ENCODE results near the gene TMEM209. TPM values are rescaled to one million over a fixed set of nuclear protein-coding genes. Genes with fewer than 3 reads are reported as not detected.
"Not testable (repeated sequence)": the region's sequence is repeated elsewhere in the genome, so short reads cannot be mapped to it uniquely, and the experiment has no call there.

Gene TMEM209
- total RNA-seq, 2 donors from 2014 or later: 18.6 to 21.8 TPM

DNA sequence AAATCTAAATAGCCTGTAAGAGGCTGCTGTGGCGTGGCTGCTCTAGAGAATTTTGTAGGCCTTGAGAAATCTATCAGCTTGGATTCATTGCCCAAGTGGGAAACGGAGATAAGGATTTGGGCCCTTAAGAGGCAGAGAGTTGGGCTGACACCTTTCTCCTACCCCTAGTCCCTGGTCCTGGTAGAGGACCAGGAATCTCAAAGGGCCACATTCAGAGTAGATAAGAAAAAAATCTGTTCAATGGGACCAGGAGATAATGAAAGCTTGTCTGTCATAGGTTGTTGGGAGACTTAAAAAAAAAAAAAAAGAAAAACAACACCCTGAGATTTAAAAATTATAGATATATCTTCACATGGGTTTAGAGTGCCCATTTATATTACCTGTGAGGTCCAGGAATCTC lies 17.8 kb downstream of the TMEM209 start:
- peaks cover 4% of the 10 kb centered on the region for H3K36me3 ChIP-seq

DNA sequence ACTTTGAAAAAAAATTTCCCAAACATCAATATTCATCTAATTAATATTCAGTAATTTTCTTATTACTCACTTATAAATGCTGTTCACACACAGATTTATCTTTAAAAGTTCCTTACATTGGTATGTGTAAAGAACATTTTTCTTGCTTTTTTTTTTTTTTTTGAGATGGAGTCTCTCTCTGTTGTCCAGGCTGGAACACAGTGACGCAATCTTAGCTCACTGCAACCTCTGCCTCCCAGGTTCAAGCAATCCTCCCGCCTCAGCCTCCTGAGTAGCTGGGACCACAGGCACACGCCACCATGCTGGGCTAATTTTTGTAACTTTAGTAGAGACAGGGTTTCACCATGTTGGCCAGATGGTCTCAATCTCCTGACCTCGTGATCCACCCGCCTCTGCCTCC lies 20.9 kb downstream of the TMEM209 start:
- H3K4me3 ChIP-seq; H3K27me3 ChIP-seq; H3K27ac ChIP-seq; H3K9ac ChIP-seq (ENCODE audit: low read depth in 2 of 2, low read length in 2 of 2); DNase-seq; intact Hi-C loops (cut with DNase I); H3K4me1 ChIP-seq; H3K9me3 ChIP-seq: not testable (repeated sequence)
- peaks cover 12% of the 10 kb centered on the region for H3K36me3 ChIP-seq

More for the DNA sequence above, 17.8 kb downstream of the TMEM209 start:
- no peak for DNase-seq
- TF ChIP-seq, protein P1, sequence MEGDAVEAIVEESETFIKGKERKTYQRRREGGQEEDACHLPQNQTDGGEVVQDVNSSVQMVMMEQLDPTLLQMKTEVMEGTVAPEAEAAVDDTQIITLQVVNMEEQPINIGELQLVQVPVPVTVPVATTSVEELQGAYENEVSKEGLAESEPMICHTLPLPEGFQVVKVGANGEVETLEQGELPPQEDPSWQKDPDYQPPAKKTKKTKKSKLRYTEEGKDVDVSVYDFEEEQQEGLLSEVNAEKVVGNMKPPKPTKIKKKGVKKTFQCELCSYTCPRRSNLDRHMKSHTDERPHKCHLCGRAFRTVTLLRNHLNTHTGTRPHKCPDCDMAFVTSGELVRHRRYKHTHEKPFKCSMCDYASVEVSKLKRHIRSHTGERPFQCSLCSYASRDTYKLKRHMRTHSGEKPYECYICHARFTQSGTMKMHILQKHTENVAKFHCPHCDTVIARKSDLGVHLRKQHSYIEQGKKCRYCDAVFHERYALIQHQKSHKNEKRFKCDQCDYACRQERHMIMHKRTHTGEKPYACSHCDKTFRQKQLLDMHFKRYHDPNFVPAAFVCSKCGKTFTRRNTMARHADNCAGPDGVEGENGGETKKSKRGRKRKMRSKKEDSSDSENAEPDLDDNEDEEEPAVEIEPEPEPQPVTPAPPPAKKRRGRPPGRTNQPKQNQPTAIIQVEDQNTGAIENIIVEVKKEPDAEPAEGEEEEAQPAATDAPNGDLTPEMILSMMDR (IDR thresholded peaks at IDR 0.05): no peak
- no peaks in the 10 kb centered on the region for H3K27me3 ChIP-seq
- H3K4me3 ChIP-seq: no peak overlapping the region
- no peak overlapping the region for H3K27ac ChIP-seq
- H3K9ac ChIP-seq (ENCODE audit: low read depth in 2 of 2, low read length in 2 of 2): no peak overlapping the region
- H3K9me3 ChIP-seq: no peaks in the 10 kb centered on the region
- intact Hi-C loops (cut with DNase I): no loop called here
- no peaks in the 10 kb centered on the region for H3K4me1 ChIP-seq

DNA sequence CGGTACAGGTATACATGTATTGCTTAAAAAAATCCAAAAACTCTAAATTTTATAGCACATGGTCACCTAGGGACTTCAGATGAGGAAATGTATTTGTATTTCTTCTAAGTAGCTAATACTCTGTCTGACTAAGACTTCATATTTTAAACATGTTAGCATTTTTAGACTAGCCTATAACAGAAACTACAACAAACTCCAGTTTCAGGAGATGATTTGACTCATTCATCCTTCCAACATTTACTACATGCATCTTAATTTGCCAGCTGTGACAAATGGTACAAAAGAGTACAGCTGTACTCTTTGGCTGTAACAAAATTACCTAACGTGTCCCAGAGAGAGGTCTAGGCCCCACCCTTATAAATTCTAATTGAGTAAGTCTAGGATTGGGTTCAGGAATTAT lies 22.2 kb downstream of the TMEM209 start:
- Histone ChIP-seq H3K36me3 (peaks cover 12% of the 10 kb centered on the region), H3K4me3 (no peak overlapping the region), H3K9ac (ENCODE audit: low read depth in 2 of 2, low read length in 2 of 2) (no peak overlapping the region), H3K27ac (no peak overlapping the region), H3K27me3 (no peaks in the 10 kb centered on the region), H3K9me3 (no peaks in the 10 kb centered on the region), H3K4me1 (no peaks in the 10 kb centered on the region)
- intact Hi-C loops (cut with DNase I): no loop called here
- no peak for DNase-seq
- TF ChIP-seq, protein P1 (IDR thresholded peaks at IDR 0.05): no peak

DNA sequence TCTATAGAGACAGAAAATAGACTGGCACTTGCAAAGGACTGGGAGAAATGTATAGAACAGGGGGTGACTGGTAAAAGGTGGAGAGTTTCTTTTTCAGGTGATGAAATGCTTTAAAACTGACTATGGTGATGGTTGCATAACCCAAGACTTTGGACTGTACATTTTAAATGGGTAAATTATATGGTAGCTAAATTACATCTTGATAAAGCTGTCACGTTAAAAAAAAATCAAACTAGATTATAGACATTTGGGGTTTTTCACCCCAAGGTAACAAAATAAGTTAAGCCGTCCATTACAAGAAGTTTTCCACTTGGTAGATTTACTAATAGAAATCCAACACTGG lies 24.0 kb downstream of the TMEM209 start:
- Histone ChIP-seq H3K4me3 (no peak overlapping the region), H3K4me1 (no peaks in the 10 kb centered on the region), H3K27me3 (no peaks in the 10 kb centered on the region), H3K27ac (no peak overlapping the region), H3K36me3 (peaks cover 12% of the 10 kb centered on the region), H3K9ac (ENCODE audit: low read depth in 2 of 2, low read length in 2 of 2) (no peak overlapping the region), H3K9me3 (no peaks in the 10 kb centered on the region)
- intact Hi-C loops (cut with DNase I): no loop called here
- TF ChIP-seq, protein P1 (IDR thresholded peaks at IDR 0.05): no peak
- DNase-seq: no peak

DNA sequence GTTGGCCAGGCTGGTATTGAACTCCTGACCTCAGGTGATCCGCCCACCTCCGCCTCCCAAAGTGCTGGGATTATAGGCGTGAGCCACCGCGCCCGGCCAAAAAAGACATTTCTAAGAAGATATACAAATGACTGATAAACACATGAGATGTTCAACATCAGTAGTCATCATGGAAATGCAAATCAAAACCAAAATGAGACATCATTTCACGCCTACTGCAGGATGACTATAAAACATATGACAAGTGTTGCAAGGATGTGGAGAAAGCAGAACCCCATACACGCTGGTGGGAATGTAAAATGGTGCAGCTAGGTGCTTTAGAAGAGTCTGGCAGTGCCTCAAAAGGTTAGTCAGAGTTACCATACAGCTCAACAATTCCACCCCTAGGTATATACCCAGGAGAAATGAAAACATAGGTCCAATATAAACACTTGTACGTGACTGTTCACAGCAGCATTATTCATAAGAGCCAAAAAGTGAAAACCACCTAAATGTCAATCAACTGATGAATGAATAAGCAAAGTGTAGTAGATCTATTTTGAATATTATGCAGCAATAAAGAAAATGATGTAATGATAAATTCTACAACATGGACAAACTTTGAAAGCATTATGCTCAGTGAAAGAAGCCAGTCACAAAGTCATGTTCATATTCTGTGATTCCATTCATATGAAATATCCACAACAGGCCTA lies 24.5 kb downstream of the TMEM209 start:
- no peaks in the 10 kb centered on the region for H3K27me3 ChIP-seq
- H3K36me3 ChIP-seq: peaks cover 12% of the 10 kb centered on the region
- H3K9me3 ChIP-seq: no peaks in the 10 kb centered on the region
- no peak overlapping the region for H3K9ac ChIP-seq (ENCODE audit: low read depth in 2 of 2, low read length in 2 of 2)
- no peak overlapping the region for H3K4me3 ChIP-seq
- intact Hi-C loops (cut with DNase I): no loop called here
- no peak overlapping the region for H3K27ac ChIP-seq
- TF ChIP-seq, protein P1 (IDR thresholded peaks at IDR 0.05): no peak
- no peaks in the 10 kb centered on the region for H3K4me1 ChIP-seq
- no peak for DNase-seq

DNA sequence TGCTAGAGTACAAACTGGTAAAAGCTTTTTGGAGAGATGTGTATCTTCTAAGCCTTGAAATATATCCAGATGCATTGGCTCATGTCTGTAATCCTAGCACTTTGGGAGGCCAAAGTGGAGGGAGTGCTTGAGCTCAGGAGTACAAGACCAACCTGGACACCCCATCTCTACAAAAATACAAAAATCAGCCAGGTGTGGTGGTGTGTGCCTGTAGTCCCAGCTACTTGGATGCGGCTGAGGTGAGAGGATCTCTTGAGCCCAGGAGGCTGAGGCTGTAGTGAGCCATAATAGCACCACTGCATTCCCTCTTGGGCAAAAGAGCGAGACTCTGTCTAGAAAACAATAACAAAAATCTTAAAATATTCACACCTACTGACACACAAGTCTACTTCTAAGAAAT lies 25.6 kb downstream of the TMEM209 start:
- no peak for DNase-seq
- intact Hi-C loops (cut with DNase I): no loop called here

More for the DNA sequence above, 25.6 kb downstream of the TMEM209 start:
- Histone ChIP-seq H3K4me3 (no peak overlapping the region), H3K4me1 (no peaks in the 10 kb centered on the region), H3K36me3 (peaks cover 12% of the 10 kb centered on the region), H3K27ac (no peak overlapping the region), H3K9ac (ENCODE audit: low read depth in 2 of 2, low read length in 2 of 2) (no peak overlapping the region), H3K27me3 (no peaks in the 10 kb centered on the region), H3K9me3 (no peaks in the 10 kb centered on the region)
- TF ChIP-seq, protein P1 (IDR thresholded peaks at IDR 0.05): no peak

All from colonic mucosa (tissue), 4 donors.